GM12878 (cell line): ENCODE data around the gene SYNPO. TPM values are rescaled to one million over a fixed set of nuclear protein-coding genes. Genes with fewer than 3 reads are reported as not detected.

Experiments
- ATAC-seq: fragments of 200-7000 bp; cut with Tn5 transposase; 3 replicates; pipeline ENCODE4 v1.9.1; 2020; ENCODE audit warnings: mild to moderate bottlenecking, moderate library complexity
- BruUV-seq: library from RNA; stranded (reverse); fragments of 400-500 nt; replicated peaks from 2 replicates; lab custom pipeline; 2021; lab: Mats Ljungman, UMichigan
- CTCF ChIA-PET: fragments of 300-600 bp; sonication (Branson Sonifier 250); formaldehyde crosslinking; extraction: SDS; loops from one replicate; lab custom pipeline; 2021; ENCODE audit warnings: inconsistent platforms; lab: Yijun Ruan, JAX
- POLR2A ChIA-PET: fragments of 350-600 bp; formaldehyde crosslinking; extraction: SDS; loops from one replicate; lab custom pipeline; 2021; ENCODE audit warnings: inconsistent platforms; lab: Charles Lee
- RAD21 ChIA-PET: fragments of 300-600 bp; sonication (Branson Sonifier 250); formaldehyde crosslinking; loops from one replicate; lab custom pipeline; 2023; ENCODE audit warnings: antibody characterized with exemption; ENCODE audit not compliant: unreplicated experiment; lab: Charles Lee
- SMC1A ChIA-PET: fragments of 300-600 bp; sonication (Branson Sonifier 250); formaldehyde crosslinking; loops from one replicate; lab custom pipeline; 2023; ENCODE audit not compliant: unreplicated experiment, uncharacterized antibody; lab: Charles Lee
- DNase-seq: peaks from one replicate; pipeline ENCODE4 v3.0.0-alpha.2; 2011; ENCODE audit warnings: low read depth, low spot score
- FAIRE-seq: peaks from 3 replicates; lab custom pipeline; 2011; peaks lifted over from hg19 to GRCh38; lab: Jason Lieb, UNC
- H2AFZ ChIP-seq: 2 replicates; pipeline ENCODE4 v1.6.0; 2011; ENCODE audit warnings: low read depth, low read length, control low read depth; ENCODE audit not compliant: control insufficient read depth
- H3K27ac ChIP-seq: 2 replicates; pipeline ENCODE4 v1.5.1; 2011; ENCODE audit warnings: control low read depth; ENCODE audit not compliant: control insufficient read depth, insufficient read depth
- H3K27me3 ChIP-seq, 2 experiments: replicated peaks in 1 of 2; 2 replicates each; pipeline versions ENCODE4 v1.6.0 to v1.6.1; 2011; ENCODE audit warnings: low read length in 1 of 2; ENCODE audit not compliant: control insufficient read depth in 2 of 2, insufficient read depth in 2 of 2
- H3K36me3 ChIP-seq, 2 experiments: 2 replicates each; pipeline ENCODE4 v1.5.1; 2011; ENCODE audit warnings: low read length in 1 of 2; ENCODE audit not compliant: control insufficient read depth in 2 of 2, insufficient read depth in 2 of 2
- H3K4me1 ChIP-seq: 2 replicates; pipeline ENCODE4 v1.6.1; 2011; ENCODE audit warnings: mild to moderate bottlenecking, low read length, moderate library complexity, mixed read lengths; ENCODE audit not compliant: control insufficient read depth, insufficient read depth
- H3K4me2 ChIP-seq: 2 replicates; pipeline ENCODE4 v1.6.0; 2011; ENCODE audit warnings: control low read depth; ENCODE audit not compliant: control insufficient read depth, insufficient read depth
- H3K4me3 ChIP-seq: fragments of 200-600 bp; sonication (generic); 2 replicates; pipeline ENCODE4 v1.5.1; 2016
- H3K79me2 ChIP-seq: 2 replicates; pipeline ENCODE4 v1.6.0; 2011; ENCODE audit warnings: low read length; ENCODE audit not compliant: control insufficient read depth, insufficient read depth
- H3K9ac ChIP-seq: 2 replicates; pipeline ENCODE4 v1.8.0; 2011; ENCODE audit warnings: low read length, control low read depth, mixed read lengths; ENCODE audit not compliant: control insufficient read depth, insufficient read depth
- H3K9me3 ChIP-seq: replicated peaks from 3 replicates; pipeline ENCODE4 v1.5.1; 2011; ENCODE audit warnings: mild to moderate bottlenecking, low read length; ENCODE audit not compliant: control insufficient read depth, insufficient read depth
- H4K20me1 ChIP-seq: 2 replicates; pipeline ENCODE4 v1.6.0; 2011; ENCODE audit not compliant: control insufficient read depth, insufficient read depth
- CREB1 ChIP-seq: IDR thresholded peaks from 2 replicates; pipeline ENCODE4 v1.6.1; 2012; ENCODE audit warnings: low read depth, mild to moderate bottlenecking, inconsistent platforms
- JUND ChIP-seq: IDR thresholded peaks from 2 replicates; pipeline ENCODE4 v1.6.1; 2012; ENCODE audit warnings: low read depth, mild to moderate bottlenecking, low read length, improper control_type of control experiment, moderate library complexity
- POLR2AphosphoS5 ChIP-seq: IDR thresholded peaks from 2 replicates; pipeline ENCODE4 v1.6.1; 2011; ENCODE audit warnings: mild to moderate bottlenecking, low read length, inconsistent platforms
- RCOR1 ChIP-seq: conservative IDR thresholded peaks from 2 replicates; pipeline ENCODE4 v1.6.1; 2012; ENCODE audit warnings: low read depth, low read length, improper control_type of control experiment
- RELA ChIP-seq: fragments of 450-650 bp; IDR thresholded peaks from 2 replicates; pipeline ENCODE4 v1.8.0; 2014; ENCODE audit warnings: borderline replicate concordance; ENCODE audit not compliant: partially characterized antibody
- WGBS: methylation state at CpG from one replicate; pipeline ENCODE4 v1.1.6; 2016; ENCODE audit warnings: low lambda C conversion rate; ENCODE audit not compliant: insufficient replicate concordance, insufficient coverage; ENCODE audit errors: missing lambda C conversion rate; 5-methylcytosine and 5-hydroxymethylcytosine counted together
- in situ Hi-C: fragments of 300-500 bp; cut with MboI; formaldehyde crosslinking; loops from 9 replicates; pipeline ENCODE4 v1.14.3; 2018; ENCODE audit warnings: mixed read lengths
- intact Hi-C: fragments of 100-400 bp; cut with micrococcal nuclease; formaldehyde crosslinking; loops from one replicate; pipeline ENCODE4 v1.14.2; 2022; ENCODE audit not compliant: unreplicated experiment
- polyA plus RNA-seq, 11 experiments: library from polyadenylated mRNA; depleted of rRNA in 4 of 11; unstranded in 6 of 11; stranded (reverse) in 5 of 11; fragments of >200 nt; fragmentation: Nextera tagmentation in 4 of 11; fragmentation: Illumina TruSeq in 1 of 11; extraction: Ambion mirVana in 4 of 11; extraction: Trizol in 1 of 11; gene quantifications; 1 replicate in 1 of 11; 2 replicates in 10 of 11; pipeline versions ENCODE4 v1.2.1 to v1.2.3, GENCODE V29; 2011 to 2016; ENCODE audit warnings: inconsistent platforms in 2 of 11, missing spikeins in 2 of 11, low read depth in 1 of 11
- total RNA-seq, 4 experiments: library from RNA; depleted of rRNA in 3 of 4; stranded (reverse); fragments of >200 nt in 3 of 4; fragmentation: Illumina TruSeq in 1 of 4; extraction: Trizol in 1 of 4; gene quantifications; 2 replicates each; pipeline versions ENCODE4 v1.2.1 to v1.2.3, GENCODE V29; 2013 to 2021
- TF ChIP-seq, protein P1 (sequence below): fragments of 450-650 bp; IDR thresholded peaks from 2 replicates; pipeline ENCODE4 v1.6.1; 2017; ENCODE audit warnings: low read depth, mild to moderate bottlenecking, moderate library complexity

Gene SYNPO
- total and polyA plus RNA-seq, 10 of the 15 experiments (the other 5 are each of a cell fraction or from before 2014, with no cell fraction given) = 0.77 to 21.0 (median 3.9) TPM

DNA sequence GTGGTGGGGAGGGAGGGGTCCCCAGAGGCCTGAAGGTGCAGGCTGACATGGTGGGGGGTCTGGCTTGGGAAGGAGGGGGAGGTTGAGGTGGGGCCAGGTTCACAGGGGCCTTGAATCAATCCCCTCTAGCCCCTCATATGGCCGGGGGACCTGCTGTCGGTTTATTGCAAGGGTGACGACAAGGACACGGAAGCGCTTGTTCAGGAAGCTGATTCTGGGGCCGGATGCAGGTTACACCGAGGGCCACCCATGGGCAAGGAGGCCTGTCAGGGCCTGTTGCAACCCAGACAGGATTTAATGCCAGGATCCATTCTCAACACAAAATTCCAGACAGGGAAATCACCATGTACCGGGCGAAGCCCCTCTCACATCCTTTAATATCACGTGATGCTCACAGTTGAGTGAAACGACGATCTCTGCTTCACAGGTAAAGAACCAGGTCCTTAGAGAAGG, 41.6 kb upstream of the SYNPO start:
- H3K4me3 ChIP-seq = no peak overlapping the region
- DNase-seq (no peak), FAIRE-seq (no peak), ATAC-seq (no peak)
- intact Hi-C loops (no loop called here), in situ Hi-C loops (no loop called here)
- TF ChIP-seq POLR2AphosphoS5 (no peak), RELA (no peak), CREB1 (no peak), JUND (no peak), RCOR1 (no peak)
- TF ChIP-seq, protein P1, sequence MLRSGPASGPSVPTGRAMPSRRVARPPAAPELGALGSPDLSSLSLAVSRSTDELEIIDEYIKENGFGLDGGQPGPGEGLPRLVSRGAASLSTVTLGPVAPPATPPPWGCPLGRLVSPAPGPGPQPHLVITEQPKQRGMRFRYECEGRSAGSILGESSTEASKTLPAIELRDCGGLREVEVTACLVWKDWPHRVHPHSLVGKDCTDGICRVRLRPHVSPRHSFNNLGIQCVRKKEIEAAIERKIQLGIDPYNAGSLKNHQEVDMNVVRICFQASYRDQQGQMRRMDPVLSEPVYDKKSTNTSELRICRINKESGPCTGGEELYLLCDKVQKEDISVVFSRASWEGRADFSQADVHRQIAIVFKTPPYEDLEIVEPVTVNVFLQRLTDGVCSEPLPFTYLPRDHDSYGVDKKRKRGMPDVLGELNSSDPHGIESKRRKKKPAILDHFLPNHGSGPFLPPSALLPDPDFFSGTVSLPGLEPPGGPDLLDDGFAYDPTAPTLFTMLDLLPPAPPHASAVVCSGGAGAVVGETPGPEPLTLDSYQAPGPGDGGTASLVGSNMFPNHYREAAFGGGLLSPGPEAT = no peak
- ChIA-PET POLR2A (interaction anchor here (0.8 kb wide), 1 partner anchor 23 kb away, joined by 3 read pairs; no protein-coding TSS in a partner anchor), SMC1A (no interaction called here), CTCF (no interaction called here), RAD21 (no interaction called here)
- H3K4me1 ChIP-seq = peaks cover 4% of the 10 kb centered on the region
- H2AFZ ChIP-seq = no peak overlapping the region
- H3K9ac ChIP-seq = no peak overlapping the region
- H3K9me3 ChIP-seq = no peaks in the 10 kb centered on the region
- H3K27me3 ChIP-seq = no peaks in the 10 kb centered on the region; a peak in 2 of 4 replicates
- H4K20me1 ChIP-seq = no peaks in the 10 kb centered on the region
- BruUV-seq = no TSS peak
- H3K36me3 ChIP-seq = no peaks in the 10 kb centered on the region
- no peaks in the 10 kb centered on the region for H3K79me2 ChIP-seq
- no peak overlapping the region for H3K4me2 ChIP-seq
- no peak overlapping the region for H3K27ac ChIP-seq
- WGBS = 68% methylated on average over 12 of the region's 12 CpGs
